Fibroblast of lung (primary cell): ENCODE data around the gene RNU5D-1. TPM values are rescaled to one million over a fixed set of nuclear protein-coding genes. Genes with fewer than 3 reads are reported as not detected.
"Not testable (repeated sequence)": the region's sequence is repeated elsewhere in the genome, so short reads cannot be mapped to it uniquely, and the experiment has no call there.

Source experiments
- DNase-seq, 2 donors: peaks; one replicate each; pipeline versions ENCODE4 v3.0.0 to v3.0.0-alpha.2; 2010; ENCODE audit warnings: low read depth in 2 of 2
- H2AFZ ChIP-seq: 2 replicates; pipeline ENCODE4 v1.5.1; 2012; ENCODE audit warnings: low read length, control low read depth, inconsistent platforms
- H3K27ac ChIP-seq: 2 replicates; pipeline ENCODE4 v1.5.1; 2011; ENCODE audit warnings: low read length, control low read depth; ENCODE audit not compliant: insufficient read depth
- H3K27me3 ChIP-seq: 2 replicates; pipeline ENCODE4 v1.5.1; 2011; ENCODE audit warnings: mild to moderate bottlenecking, low read length; ENCODE audit not compliant: control insufficient read depth, insufficient read depth
- H3K36me3 ChIP-seq: 2 replicates; pipeline ENCODE4 v1.5.1; 2011; ENCODE audit warnings: low read length; ENCODE audit not compliant: control insufficient read depth, insufficient read depth
- H3K4me1 ChIP-seq: 2 replicates; pipeline ENCODE4 v1.5.1; 2011; ENCODE audit warnings: low read length; ENCODE audit not compliant: control insufficient read depth, insufficient read depth; ENCODE audit errors: extremely low read depth
- H3K4me2 ChIP-seq: 2 replicates; pipeline ENCODE4 v1.5.1; 2011; ENCODE audit warnings: low read length, control low read depth; ENCODE audit not compliant: insufficient read depth; ENCODE audit errors: extremely low read depth
- H3K4me3 ChIP-seq, 4 experiments: fragments of 200-600 bp in 1 of 4; sonication (generic) in 1 of 4; replicated peaks in 1 of 4; 2 replicates each; pipeline ENCODE4 v1.5.1; 2011 to 2016; ENCODE audit warnings: low read length in 4 of 4, low read depth in 3 of 4, mild to moderate bottlenecking in 3 of 4, control low read depth in 2 of 4, inconsistent platforms in 1 of 4, mixed read lengths in 1 of 4; ENCODE audit not compliant: insufficient read depth in 1 of 4; ENCODE audit errors: control extremely low read depth in 1 of 4
- H3K79me2 ChIP-seq: 2 replicates; pipeline ENCODE4 v1.5.1; 2012; ENCODE audit warnings: mild to moderate bottlenecking, low read length, inconsistent platforms; ENCODE audit not compliant: control insufficient read depth, insufficient read depth
- H3K9ac ChIP-seq: 2 replicates; pipeline ENCODE4 v1.5.1; 2011; ENCODE audit warnings: mild to moderate bottlenecking, low read length, control low read depth; ENCODE audit not compliant: insufficient read depth
- H3K9me3 ChIP-seq: 2 replicates; pipeline ENCODE4 v1.5.1; 2012; ENCODE audit warnings: low read depth, low read length; ENCODE audit not compliant: control insufficient read depth, insufficient read depth
- H4K20me1 ChIP-seq: 2 replicates; pipeline ENCODE4 v1.5.1; 2011; ENCODE audit warnings: low read length; ENCODE audit not compliant: control insufficient read depth, insufficient read depth; ENCODE audit errors: extremely low read depth
- CTCF ChIP-seq, 2 donors: IDR thresholded peaks in 1 of 2; conservative IDR thresholded peaks in 1 of 2; 1 replicate in 1 of 2; 2 replicates in 1 of 2; pipeline ENCODE4 v1.5.1; 2011 to 2012; ENCODE audit warnings: low read length in 2 of 2, control low read depth in 1 of 2, inconsistent platforms in 1 of 2, low read depth in 1 of 2, mild to moderate bottlenecking in 1 of 2
- EZH2 ChIP-seq: IDR thresholded peaks from 2 replicates; pipeline ENCODE4 v1.5.1; 2012; ENCODE audit warnings: low read length, control low read depth, mild to moderate bottlenecking; ENCODE audit errors: missing control alignments
- polyA plus RNA-seq, 2 donors: library from polyadenylated mRNA; depleted of rRNA in 1 of 2; stranded (reverse) in 1 of 2; unstranded in 1 of 2; fragments of >200 nt; gene quantifications; 2 replicates each; pipeline ENCODE4 v1.2.1, GENCODE V29; 2011 to 2012; ENCODE audit warnings: missing spikeins in 1 of 2
- total RNA-seq: library from RNA; depleted of rRNA; stranded (reverse); fragments of >200 nt; gene quantifications from 2 replicates; pipeline ENCODE4 v1.2.1, GENCODE V29; 2014

Gene RNU5D-1
- total and polyA plus RNA-seq, 2 donors (not counting 1 experiment from before 2014, with no cell fraction given) = not detected

- Histone ChIP-seq H3K9ac (no peak overlapping the region), H2AFZ (no peak overlapping the region), H3K4me3 (no peak overlapping the region), H3K36me3 (no peaks in the 10 kb centered on the region), H3K9me3 (no peaks in the 10 kb centered on the region), H3K27me3 (no peaks in the 10 kb centered on the region), H3K4me1 (no peaks in the 10 kb centered on the region), H3K27ac (no peak overlapping the region), H4K20me1 (no peaks in the 10 kb centered on the region), H3K4me2 (no peak overlapping the region), H3K79me2 (no peaks in the 10 kb centered on the region)
- TF ChIP-seq EZH2 = no peak
- no peak for TF ChIP-seq CTCF (conservative IDR thresholded peaks at IDR 0.05 in 1 of 2, IDR thresholded peaks at IDR 0.05 in 1 of 2; ENCODE audit: low read depth in 1 of 2, low read length in 2 of 2)
- peak in 1 of 2 donors; percentile 44 for DNase-seq
These were observed 30.4 kb downstream of the RNU5D-1 start for GRCh38 chr1:44700573-44700972.

GRCh38 chr1:44699375-44699774 lies 31.6 kb downstream of the RNU5D-1 start:
- not testable (repeated sequence) for DNase-seq, H3K4me3 ChIP-seq, H3K27ac ChIP-seq, H3K9ac ChIP-seq, H3K4me1 ChIP-seq, H2AFZ ChIP-seq, H3K4me2 ChIP-seq, H3K9me3 ChIP-seq, H4K20me1 ChIP-seq, H3K27me3 ChIP-seq, H3K36me3 ChIP-seq, H3K79me2 ChIP-seq

GRCh38 chr1:44698138-44698537 lies 32.8 kb downstream of the RNU5D-1 start:
- H2AFZ ChIP-seq = no peak overlapping the region
- H3K27ac ChIP-seq = no peak overlapping the region
- no peak overlapping the region for H3K4me3 ChIP-seq
- no peaks in the 10 kb centered on the region for H3K9me3 ChIP-seq
- no peak for DNase-seq
- no peak overlapping the region for H3K9ac ChIP-seq
- H3K4me2 ChIP-seq = no peak overlapping the region
- H3K27me3 ChIP-seq = no peaks in the 10 kb centered on the region
- TF ChIP-seq EZH2 (no peak), CTCF (conservative IDR thresholded peaks at IDR 0.05 in 1 of 2, IDR thresholded peaks at IDR 0.05 in 1 of 2; ENCODE audit: low read depth in 1 of 2, low read length in 2 of 2) (no peak)
- no peaks in the 10 kb centered on the region for H3K4me1 ChIP-seq
- H3K79me2 ChIP-seq = no peaks in the 10 kb centered on the region
- no peaks in the 10 kb centered on the region for H4K20me1 ChIP-seq
- H3K36me3 ChIP-seq = no peaks in the 10 kb centered on the region
